Measurements from ENCODE around the gene TNK1.

Gene TNK1

GRCh38 chr17:7340179-7340578 is 40.7 kb upstream of the TNK1 start:
- Histone ChIP-seq H3K27me3 (replicated peaks; ENCODE audit: control insufficient read depth, insufficient read depth, low read length) (no peaks in the 10 kb centered on the region), H3K4me3 (replicated peaks; ENCODE audit: low read depth, low read length) (no peak overlapping the region), H3K36me3 (ENCODE audit: control insufficient read depth, insufficient read depth, low read length) (peaks cover 23% of the 10 kb centered on the region)
- DNase-seq (ENCODE audit: extremely low read depth, insufficient read length) = no peak
- TF ChIP-seq, protein P1, sequence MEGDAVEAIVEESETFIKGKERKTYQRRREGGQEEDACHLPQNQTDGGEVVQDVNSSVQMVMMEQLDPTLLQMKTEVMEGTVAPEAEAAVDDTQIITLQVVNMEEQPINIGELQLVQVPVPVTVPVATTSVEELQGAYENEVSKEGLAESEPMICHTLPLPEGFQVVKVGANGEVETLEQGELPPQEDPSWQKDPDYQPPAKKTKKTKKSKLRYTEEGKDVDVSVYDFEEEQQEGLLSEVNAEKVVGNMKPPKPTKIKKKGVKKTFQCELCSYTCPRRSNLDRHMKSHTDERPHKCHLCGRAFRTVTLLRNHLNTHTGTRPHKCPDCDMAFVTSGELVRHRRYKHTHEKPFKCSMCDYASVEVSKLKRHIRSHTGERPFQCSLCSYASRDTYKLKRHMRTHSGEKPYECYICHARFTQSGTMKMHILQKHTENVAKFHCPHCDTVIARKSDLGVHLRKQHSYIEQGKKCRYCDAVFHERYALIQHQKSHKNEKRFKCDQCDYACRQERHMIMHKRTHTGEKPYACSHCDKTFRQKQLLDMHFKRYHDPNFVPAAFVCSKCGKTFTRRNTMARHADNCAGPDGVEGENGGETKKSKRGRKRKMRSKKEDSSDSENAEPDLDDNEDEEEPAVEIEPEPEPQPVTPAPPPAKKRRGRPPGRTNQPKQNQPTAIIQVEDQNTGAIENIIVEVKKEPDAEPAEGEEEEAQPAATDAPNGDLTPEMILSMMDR (IDR thresholded peaks at IDR 0.05; ENCODE audit: insufficient read depth, low read length, poor library complexity, severe bottlenecking) = no peak

DNA sequence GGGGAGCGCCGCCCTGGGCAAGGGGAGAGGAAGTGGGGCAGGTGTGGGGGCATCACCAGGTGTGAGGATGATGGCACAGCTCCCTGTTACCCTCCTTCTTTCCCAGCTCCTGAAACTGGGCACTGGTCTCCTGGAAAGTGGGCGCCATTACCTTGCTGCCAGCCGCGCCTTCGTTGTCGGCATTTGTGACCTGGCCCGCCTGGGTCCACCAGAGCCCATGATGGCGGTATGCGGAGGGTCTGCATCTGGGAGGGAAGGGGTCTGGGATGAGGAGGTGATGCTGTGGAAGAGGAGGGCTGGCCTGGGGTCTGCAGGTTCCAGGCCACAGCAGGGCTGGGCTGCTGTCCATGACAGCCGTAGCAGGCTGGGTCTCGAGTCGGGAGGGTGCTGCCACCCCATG is 39.0 kb upstream of the TNK1 start:
- no peaks in the 10 kb centered on the region for H3K27me3 ChIP-seq (replicated peaks; ENCODE audit: control insufficient read depth, insufficient read depth, low read length)
- H3K4me3 ChIP-seq (replicated peaks; ENCODE audit: low read depth, low read length) = no peak overlapping the region
- TF ChIP-seq, protein P1 (IDR thresholded peaks at IDR 0.05; ENCODE audit: insufficient read depth, low read length, poor library complexity, severe bottlenecking) = no peak
- no peak for DNase-seq (ENCODE audit: extremely low read depth, insufficient read length)
- peaks cover 30% of the 10 kb centered on the region for H3K36me3 ChIP-seq (ENCODE audit: control insufficient read depth, insufficient read depth, low read length)

- peaks cover 43% of the 10 kb centered on the region for H3K36me3 ChIP-seq (ENCODE audit: control insufficient read depth, insufficient read depth, low read length)
Measured at GRCh38 chr17:7343250-7343649, 37.6 kb upstream of the TNK1 start.

GRCh38 chr17:7346761-7347614 is 33.9 kb upstream of the TNK1 start:
- TF ChIP-seq, protein P1 (IDR thresholded peaks at IDR 0.05; ENCODE audit: insufficient read depth, low read length, poor library complexity, severe bottlenecking) = no peak
- Histone ChIP-seq H3K27me3 (replicated peaks; ENCODE audit: control insufficient read depth, insufficient read depth, low read length) (no peaks in the 10 kb centered on the region), H3K36me3 (ENCODE audit: control insufficient read depth, insufficient read depth, low read length) (peaks cover 39% of the 10 kb centered on the region), H3K4me3 (replicated peaks; ENCODE audit: low read depth, low read length) (no peak overlapping the region)
- DNase-seq (ENCODE audit: extremely low read depth, insufficient read length) = no peak

More at GRCh38 chr17:7343250-7343649, 37.6 kb upstream of the TNK1 start:
- no peaks in the 10 kb centered on the region for H3K27me3 ChIP-seq (replicated peaks; ENCODE audit: control insufficient read depth, insufficient read depth, low read length)
- no peak for DNase-seq (ENCODE audit: extremely low read depth, insufficient read length)
- H3K4me3 ChIP-seq (replicated peaks; ENCODE audit: low read depth, low read length) = no peak overlapping the region
- TF ChIP-seq, protein P1 (IDR thresholded peaks at IDR 0.05; ENCODE audit: insufficient read depth, low read length, poor library complexity, severe bottlenecking) = no peak

DNA sequence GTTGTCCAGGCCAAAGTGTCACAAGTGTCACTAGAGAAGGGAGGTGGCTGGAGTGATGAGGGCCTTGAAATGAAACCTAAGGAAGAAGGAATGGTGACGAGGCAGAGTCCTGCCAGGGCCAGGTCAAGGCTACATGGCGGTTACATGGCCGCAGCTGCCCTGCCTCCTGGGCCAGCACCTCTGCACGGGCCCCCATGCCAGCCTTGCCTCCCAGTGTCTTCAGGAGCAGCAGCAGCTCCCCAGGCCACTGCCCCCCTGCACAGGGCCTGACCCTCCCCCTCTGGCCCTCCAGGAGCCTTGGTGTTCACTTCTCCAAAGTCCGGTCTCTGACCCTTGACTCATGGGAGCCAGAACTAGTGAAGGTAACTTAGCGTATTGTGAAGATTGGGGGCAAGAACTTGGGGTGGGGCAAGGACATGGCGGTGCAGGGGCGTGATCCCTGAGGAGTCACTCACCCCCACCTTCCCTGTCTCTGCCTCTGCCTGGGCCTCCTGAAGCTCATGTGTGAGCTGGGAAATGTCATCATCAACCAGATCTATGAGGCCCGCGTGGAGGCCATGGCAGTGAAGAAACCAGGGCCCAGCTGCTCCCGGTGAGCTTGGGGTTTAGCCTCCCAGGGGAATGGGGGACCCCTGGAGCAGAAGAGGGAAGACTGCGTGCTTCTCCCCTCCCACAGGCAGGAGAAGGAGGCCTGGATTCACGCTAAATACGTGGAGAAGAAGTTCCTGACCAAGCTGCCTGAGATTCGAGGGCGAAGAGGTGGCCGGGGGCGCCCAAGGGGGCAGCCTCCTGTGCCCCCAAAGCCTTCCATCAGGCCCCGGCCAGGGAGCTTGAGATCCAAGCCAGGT is 33.0 kb upstream of the TNK1 start:
- no peaks in the 10 kb centered on the region for H3K27me3 ChIP-seq (replicated peaks; ENCODE audit: control insufficient read depth, insufficient read depth, low read length)
- TF ChIP-seq, protein P1 (IDR thresholded peaks at IDR 0.05; ENCODE audit: insufficient read depth, low read length, poor library complexity, severe bottlenecking) = no peak
- H3K4me3 ChIP-seq (replicated peaks; ENCODE audit: low read depth, low read length) = no peak overlapping the region
- DNase-seq (ENCODE audit: extremely low read depth, insufficient read length) = no peak
- H3K36me3 ChIP-seq (ENCODE audit: control insufficient read depth, insufficient read depth, low read length) = peaks cover 36% of the 10 kb centered on the region

Measured in GM06990 (cell line).